ENCODE results near the gene KIAA0586. TPM values are rescaled to one million over a fixed set of nuclear protein-coding genes. Genes with fewer than 3 reads are reported as not detected.

The KIAA0586 gene
- polyA plus RNA-seq, 3 donors: 14.6 to 24.3 (median 19.7) TPM

GRCh38 chr14:58535044-58535443 lies 107.5 kb downstream of the KIAA0586 start:
- no peak for DNase-seq (ENCODE audit: extremely low read depth in 1 of 11, low read depth in 9 of 11, low spot score in 4 of 11)

GRCh38 chr14:58537004-58537403 lies 109.5 kb downstream of the KIAA0586 start:
- no peak for DNase-seq (ENCODE audit: extremely low read depth in 1 of 11, low read depth in 9 of 11, low spot score in 4 of 11)

- no peak for DNase-seq (ENCODE audit: extremely low read depth in 1 of 11, low read depth in 9 of 11, low spot score in 4 of 11)
Observed at GRCh38 chr14:58540749-58541632, 113.5 kb downstream of the KIAA0586 start.

- no peak for DNase-seq (ENCODE audit: extremely low read depth in 1 of 11, low read depth in 9 of 11, low spot score in 4 of 11)
Observed at GRCh38 chr14:58541633-58542022, 114.1 kb downstream of the KIAA0586 start.

DNA sequence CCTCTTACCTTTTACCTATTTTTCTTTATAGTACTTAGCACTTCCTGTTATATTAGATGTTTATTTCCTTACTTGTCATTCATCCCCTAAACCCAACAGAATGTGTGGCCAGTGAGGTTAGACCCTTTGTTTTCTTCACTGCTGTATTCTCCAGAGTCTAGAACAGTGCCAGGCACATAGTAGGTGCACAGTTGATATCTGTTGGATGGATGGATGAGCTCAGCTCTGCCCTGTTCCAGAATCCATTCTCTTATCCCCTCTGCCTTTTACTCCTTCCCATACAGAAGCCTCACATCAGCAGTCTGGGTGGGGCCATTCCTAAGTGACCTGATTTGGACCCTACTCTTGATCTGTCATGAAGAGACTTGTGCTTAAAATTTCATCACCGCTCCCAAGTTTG lies 115.7 kb downstream of the KIAA0586 start:
- DNase-seq (ENCODE audit: extremely low read depth in 1 of 11, low read depth in 9 of 11, low spot score in 4 of 11): no peak

GRCh38 chr14:58547649-58548048 lies 120.1 kb downstream of the KIAA0586 start:
- DNase-seq (ENCODE audit: extremely low read depth in 1 of 11, low read depth in 9 of 11, low spot score in 4 of 11): no peak

- DNase-seq (ENCODE audit: extremely low read depth in 1 of 11, low read depth in 9 of 11, low spot score in 4 of 11): peak in 1 of 11 donors; percentile 30
Observed at GRCh38 chr14:58549105-58549757, 121.7 kb downstream of the KIAA0586 start.

- DNase-seq (ENCODE audit: extremely low read depth in 1 of 11, low read depth in 9 of 11, low spot score in 4 of 11): no peak
Observed at GRCh38 chr14:58553959-58554358, 126.4 kb downstream of the KIAA0586 start.

DNA sequence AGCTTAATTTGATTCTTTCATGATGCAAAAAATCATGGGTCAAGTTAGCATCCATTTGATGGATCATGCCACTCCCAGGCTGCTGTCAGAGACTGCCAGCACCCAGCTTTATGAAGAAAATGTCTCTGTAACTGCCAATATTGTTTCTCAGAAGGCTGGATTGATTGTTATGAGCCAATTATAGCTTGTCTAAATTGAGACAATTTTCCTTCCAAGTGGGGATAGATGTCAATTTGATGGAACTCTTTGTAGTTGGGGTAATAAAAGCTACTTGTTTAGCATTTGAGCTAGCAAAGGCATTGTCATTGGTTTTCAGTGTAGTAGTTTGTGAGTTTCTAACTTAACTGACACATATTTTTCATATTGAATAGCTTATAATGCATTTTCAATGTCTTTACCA lies 128.1 kb downstream of the KIAA0586 start:
- no peak for DNase-seq (ENCODE audit: extremely low read depth in 1 of 11, low read depth in 9 of 11, low spot score in 4 of 11)

GRCh38 chr14:58557242-58557641 lies 129.7 kb downstream of the KIAA0586 start:
- no peak for DNase-seq (ENCODE audit: extremely low read depth in 1 of 11, low read depth in 9 of 11, low spot score in 4 of 11)

GRCh38 chr14:58560208-58560607 lies 132.7 kb downstream of the KIAA0586 start:
- DNase-seq (ENCODE audit: extremely low read depth in 1 of 11, low read depth in 9 of 11, low spot score in 4 of 11): no peak

- DNase-seq (ENCODE audit: extremely low read depth in 1 of 11, low read depth in 9 of 11, low spot score in 4 of 11): no peak
Observed at GRCh38 chr14:58562141-58562540, 134.6 kb downstream of the KIAA0586 start.

GRCh38 chr14:58563978-58564377 lies 136.5 kb downstream of the KIAA0586 start:
- DNase-seq (ENCODE audit: extremely low read depth in 1 of 11, low read depth in 9 of 11, low spot score in 4 of 11): no peak

- DNase-seq (ENCODE audit: extremely low read depth in 1 of 11, low read depth in 9 of 11, low spot score in 4 of 11): no peak
Observed at GRCh38 chr14:58565832-58566231, 138.3 kb downstream of the KIAA0586 start.

GRCh38 chr14:58566979-58567378 lies 139.5 kb downstream of the KIAA0586 start:
- DNase-seq (ENCODE audit: extremely low read depth in 1 of 11, low read depth in 9 of 11, low spot score in 4 of 11): no peak

GRCh38 chr14:58568322-58568721 lies 140.8 kb downstream of the KIAA0586 start:
- no peak for DNase-seq (ENCODE audit: extremely low read depth in 1 of 11, low read depth in 9 of 11, low spot score in 4 of 11)

GRCh38 chr14:58571256-58571655 lies 143.7 kb downstream of the KIAA0586 start:
- DNase-seq (ENCODE audit: extremely low read depth in 1 of 11, low read depth in 9 of 11, low spot score in 4 of 11): no peak

- DNase-seq (ENCODE audit: extremely low read depth in 1 of 11, low read depth in 9 of 11, low spot score in 4 of 11): peak in 4 of 11 donors; percentile 11 to 39 (median 31)
Observed at GRCh38 chr14:58571769-58572472, 144.4 kb downstream of the KIAA0586 start.

GRCh38 chr14:58572473-58572853 lies 144.9 kb downstream of the KIAA0586 start:
- no peak for DNase-seq (ENCODE audit: extremely low read depth in 1 of 11, low read depth in 9 of 11, low spot score in 4 of 11)

DNA sequence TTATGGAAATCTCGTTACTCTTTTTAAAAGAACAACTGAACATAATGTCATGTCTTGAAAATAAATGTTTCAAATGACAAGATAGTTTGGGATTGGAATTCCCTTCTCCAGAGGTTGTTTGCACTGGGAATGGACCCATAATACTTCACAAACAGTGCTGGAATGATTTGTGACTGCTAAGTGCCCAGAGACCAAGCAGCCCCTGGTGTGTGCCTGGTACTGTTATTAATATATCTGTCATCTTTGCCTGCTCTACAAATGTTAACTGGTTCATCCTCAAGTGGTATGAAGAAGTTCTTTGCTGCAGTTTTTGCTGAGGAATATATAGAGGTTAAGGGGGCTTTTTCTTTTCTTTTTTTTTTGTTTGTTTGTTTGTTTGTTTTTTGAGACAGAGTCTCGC lies 145.3 kb downstream of the KIAA0586 start:
- no peak for DNase-seq (ENCODE audit: extremely low read depth in 1 of 11, low read depth in 9 of 11, low spot score in 4 of 11)

Data from renal cortex interstitium (tissue), 11 donors.